Measurements from ENCODE around the gene ZSCAN9.

Gene ZSCAN9

GRCh38 chr6:28205879-28206278 lies 19.2 kb upstream of the ZSCAN9 start:
- TF ChIP-seq CTCF (IDR thresholded peaks at IDR 0.05; ENCODE audit: borderline replicate concordance, insufficient read depth, low read depth, low read length), result no peak
- no peak overlapping the region for H3K4me3 ChIP-seq (ENCODE audit: low read depth, low read length)

- TF ChIP-seq CTCF (IDR thresholded peaks at IDR 0.05; ENCODE audit: borderline replicate concordance, insufficient read depth, low read depth, low read length), result no peak
- H3K4me3 ChIP-seq (ENCODE audit: low read depth, low read length), result no peak overlapping the region
Measured at GRCh38 chr6:28206527-28206926, 18.5 kb upstream of the ZSCAN9 start.

GRCh38 chr6:28206928-28207509 lies 18.1 kb upstream of the ZSCAN9 start:
- TF ChIP-seq CTCF (IDR thresholded peaks at IDR 0.05; ENCODE audit: borderline replicate concordance, insufficient read depth, low read depth, low read length), result no peak
- no peak overlapping the region for H3K4me3 ChIP-seq (ENCODE audit: low read depth, low read length)

GRCh38 chr6:28207510-28208110 lies 17.5 kb upstream of the ZSCAN9 start:
- H3K4me3 ChIP-seq (ENCODE audit: low read depth, low read length), result peak overlapping the region; percentile 38
- no peak for TF ChIP-seq CTCF (IDR thresholded peaks at IDR 0.05; ENCODE audit: borderline replicate concordance, insufficient read depth, low read depth, low read length)

GRCh38 chr6:28208111-28208659 lies 16.9 kb upstream of the ZSCAN9 start:
- peak overlapping the region; percentile 38 for H3K4me3 ChIP-seq (ENCODE audit: low read depth, low read length)
- TF ChIP-seq CTCF (IDR thresholded peaks at IDR 0.05; ENCODE audit: borderline replicate concordance, insufficient read depth, low read depth, low read length), result no peak

GRCh38 chr6:28209753-28210535 lies 15.1 kb upstream of the ZSCAN9 start:
- no peak overlapping the region for H3K4me3 ChIP-seq (ENCODE audit: low read depth, low read length)
- TF ChIP-seq CTCF (IDR thresholded peaks at IDR 0.05; ENCODE audit: borderline replicate concordance, insufficient read depth, low read depth, low read length), result no peak
